ENCODE data around the gene SLC25A10. TPM values are rescaled to one million over a fixed set of nuclear protein-coding genes. Genes with fewer than 3 reads are reported as not detected.
A peak's percentile ranks its signal among the peaks of the same experiment; 100 is the strongest.

The SLC25A10 gene
- total and polyA plus RNA-seq, 4 donors: 6.1 to 15.2 (median 12.2) TPM

DNA sequence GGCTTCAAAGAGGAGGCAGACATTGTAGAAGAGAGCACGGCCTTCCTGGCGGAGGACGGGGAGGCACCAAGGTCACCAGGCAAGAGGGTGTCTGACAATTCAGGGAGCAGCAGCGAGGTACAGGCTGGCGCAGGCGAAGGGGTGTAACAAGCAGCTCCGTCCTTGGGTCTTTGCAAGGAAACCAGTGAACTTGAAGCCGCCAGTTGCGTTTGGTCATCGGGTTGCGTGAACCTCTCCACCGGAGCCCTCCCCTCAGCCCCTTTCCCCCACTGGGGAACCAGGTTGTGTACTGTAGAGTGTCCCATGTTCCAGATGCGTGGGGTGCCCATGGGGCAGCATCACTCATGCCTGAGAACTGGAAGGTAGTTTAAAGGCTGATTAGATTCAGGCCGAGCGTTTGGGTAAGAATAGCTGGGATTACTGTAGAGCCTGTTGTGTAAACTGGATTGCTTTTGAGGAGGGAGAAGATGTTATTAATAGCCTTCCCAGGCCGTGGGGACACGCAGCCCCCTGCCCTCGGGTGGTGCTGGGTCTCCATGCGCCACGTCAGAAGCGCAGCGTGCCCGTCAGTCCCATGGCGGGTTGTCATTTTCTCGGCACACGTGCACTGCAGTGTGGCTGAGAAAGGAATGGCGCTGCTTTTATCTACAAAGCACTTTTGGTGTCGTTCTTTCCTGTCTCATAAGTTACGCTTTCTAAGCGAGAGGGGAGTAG is 6.4 kb upstream of the SLC25A10 start:
- peaks cover 4% of the 10 kb centered on the region for H3K27me3 ChIP-seq (ENCODE audit: control insufficient read depth, insufficient read depth, low read length)
- H3K27ac ChIP-seq (ENCODE audit: low read depth, low read length): no peak overlapping the region
- H3K36me3 ChIP-seq (ENCODE audit: control insufficient read depth, insufficient read depth, low read length): peaks cover 71% of the 10 kb centered on the region
- 96% methylated on average over 19 of the region's 30 CpGs for WGBS (ENCODE audit: insufficient coverage)
- no peak overlapping the region for H3K4me3 ChIP-seq (ENCODE audit: low read depth, low read length)
- peaks cover 39% of the 10 kb centered on the region for H3K4me1 ChIP-seq (ENCODE audit: control insufficient read depth, insufficient read depth, low read length)
- DNase-seq (ENCODE audit: low read depth in 4 of 6, low spot score in 6 of 6): no peak
- no peaks in the 10 kb centered on the region for H3K9me3 ChIP-seq (ENCODE audit: control insufficient read depth, insufficient read depth, low read length)

DNA sequence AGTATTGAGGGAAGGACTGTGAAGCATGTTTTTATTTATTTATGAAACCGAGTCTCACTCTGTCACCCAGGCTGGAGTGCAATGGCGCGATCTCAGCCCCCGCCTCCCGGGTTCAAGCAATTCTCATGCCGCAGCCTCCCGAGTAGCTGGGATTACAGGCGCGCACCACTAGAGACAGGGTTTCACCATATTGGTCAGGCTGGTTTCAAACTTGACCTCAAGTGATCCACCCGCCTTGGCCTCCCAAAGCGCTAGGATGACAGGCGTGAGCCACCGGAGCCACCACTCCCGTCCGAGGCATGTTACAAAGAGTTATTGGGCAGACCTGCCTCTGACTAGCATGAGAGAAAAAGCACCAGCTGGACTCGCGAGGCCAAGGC is 5.9 kb upstream of the SLC25A10 start:
- Histone ChIP-seq H3K27me3 (ENCODE audit: control insufficient read depth, insufficient read depth, low read length) (peaks cover 10% of the 10 kb centered on the region), H3K9me3 (ENCODE audit: control insufficient read depth, insufficient read depth, low read length) (no peaks in the 10 kb centered on the region), H3K4me1 (ENCODE audit: control insufficient read depth, insufficient read depth, low read length) (peaks cover 39% of the 10 kb centered on the region), H3K36me3 (ENCODE audit: control insufficient read depth, insufficient read depth, low read length) (peaks cover 65% of the 10 kb centered on the region), H3K27ac (ENCODE audit: low read depth, low read length) (no peak overlapping the region), H3K4me3 (ENCODE audit: low read depth, low read length) (no peak overlapping the region)
- WGBS (ENCODE audit: insufficient coverage): 97% methylated on average over 17 of the region's 17 CpGs
- DNase-seq (ENCODE audit: low read depth in 4 of 6, low spot score in 6 of 6): no peak

DNA sequence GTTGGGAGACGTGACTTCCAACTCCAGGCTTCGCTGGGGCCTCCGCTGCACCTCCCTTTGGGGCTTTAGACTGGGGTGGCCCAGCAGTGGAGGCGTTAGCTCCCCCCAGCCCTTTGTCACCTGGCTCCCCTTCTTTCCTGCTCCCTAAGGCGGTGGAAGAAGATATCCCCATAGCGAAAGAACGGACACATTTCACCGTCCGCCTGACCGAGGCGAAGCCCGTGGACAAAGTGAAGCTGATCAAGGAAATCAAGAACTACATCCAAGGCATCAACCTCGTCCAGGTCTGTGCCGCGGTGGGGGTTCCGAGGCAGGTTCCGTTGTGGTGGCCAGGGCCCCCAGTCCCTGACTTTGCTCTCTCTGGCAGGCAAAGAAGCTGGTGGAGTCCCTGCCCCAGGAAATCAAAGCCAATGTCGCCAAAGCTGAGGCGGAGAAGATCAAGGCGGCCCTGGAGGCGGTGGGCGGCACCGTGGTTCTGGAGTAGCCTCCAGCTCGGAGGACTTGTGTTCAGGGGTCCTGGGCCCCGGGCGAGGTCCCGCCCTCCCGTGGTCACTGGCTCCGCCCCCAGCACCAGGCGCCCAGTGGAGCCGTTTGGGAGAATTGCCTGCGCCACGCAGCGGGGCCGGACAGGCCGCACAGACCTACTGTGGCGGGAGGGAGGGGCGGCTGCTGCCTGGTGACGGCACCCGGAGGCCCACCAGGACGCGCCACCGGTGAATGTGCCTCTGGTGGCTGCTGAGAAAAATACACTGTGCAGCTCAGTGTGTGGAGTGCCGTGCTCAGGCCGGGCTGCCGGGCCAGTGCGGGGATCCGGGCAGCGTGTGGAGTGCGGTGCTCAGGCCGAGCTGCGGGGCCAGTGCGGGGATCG is 5.1 kb upstream of the SLC25A10 start:
- Histone ChIP-seq H3K9me3 (ENCODE audit: control insufficient read depth, insufficient read depth, low read length) (no peaks in the 10 kb centered on the region), H3K27ac (ENCODE audit: low read depth, low read length) (no peak overlapping the region), H3K36me3 (ENCODE audit: control insufficient read depth, insufficient read depth, low read length) (peaks cover 58% of the 10 kb centered on the region), H3K4me1 (ENCODE audit: control insufficient read depth, insufficient read depth, low read length) (peaks cover 37% of the 10 kb centered on the region), H3K4me3 (ENCODE audit: low read depth, low read length) (no peak overlapping the region), H3K27me3 (ENCODE audit: control insufficient read depth, insufficient read depth, low read length) (peaks cover 11% of the 10 kb centered on the region)
- WGBS (ENCODE audit: insufficient coverage): 92% methylated on average over 53 of the region's 54 CpGs
- DNase-seq (ENCODE audit: low read depth in 4 of 6, low spot score in 6 of 6): no peak

DNA sequence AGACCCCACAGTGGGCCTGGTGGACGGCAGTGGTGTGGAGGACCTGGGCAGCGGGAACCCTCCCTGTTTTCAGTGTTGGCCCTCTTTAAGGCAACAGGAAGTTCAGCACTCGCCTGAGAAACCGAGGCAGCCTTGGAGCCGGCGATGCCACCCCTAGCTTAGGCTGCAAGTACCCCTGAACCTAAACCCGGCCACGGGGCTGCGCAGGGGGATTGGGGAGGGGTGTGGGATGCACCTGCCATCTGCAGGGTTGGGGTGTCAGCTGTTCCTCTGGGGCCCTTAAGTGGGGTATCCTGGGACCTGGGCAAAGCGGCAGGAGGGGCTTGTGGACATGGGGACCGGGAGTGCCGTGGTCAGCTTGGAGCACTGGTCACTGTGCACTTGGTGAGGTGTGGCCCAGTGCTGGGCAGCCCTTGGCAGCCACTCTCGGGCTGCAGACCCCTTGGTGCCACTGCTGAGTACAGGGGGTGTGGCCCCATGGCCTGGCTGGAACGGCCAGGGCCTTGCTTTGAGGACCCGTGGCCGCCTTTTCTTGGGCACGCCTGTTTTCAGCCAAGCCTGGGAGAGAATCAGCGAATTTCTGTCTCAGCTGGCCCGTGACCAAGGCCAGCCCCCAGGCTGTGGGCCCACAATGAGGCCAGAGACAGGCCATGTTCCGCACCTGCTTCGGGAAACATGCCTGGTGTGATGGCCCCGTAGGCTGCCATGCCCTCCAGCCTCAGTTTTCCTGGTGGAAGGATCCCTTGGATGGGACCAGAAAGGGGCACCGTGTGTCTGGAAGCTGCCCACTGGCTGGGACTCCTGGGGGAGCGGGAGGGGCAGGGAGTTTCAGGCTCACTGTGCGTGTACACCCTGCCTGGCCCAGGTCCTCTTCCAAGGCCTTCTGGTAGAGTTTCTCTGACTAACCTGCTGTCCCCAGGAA is 4.1 kb upstream of the SLC25A10 start:
- Histone ChIP-seq H3K27ac (ENCODE audit: low read depth, low read length) (no peak overlapping the region), H3K4me1 (ENCODE audit: control insufficient read depth, insufficient read depth, low read length) (peaks cover 34% of the 10 kb centered on the region), H3K9me3 (ENCODE audit: control insufficient read depth, insufficient read depth, low read length) (no peaks in the 10 kb centered on the region), H3K36me3 (ENCODE audit: control insufficient read depth, insufficient read depth, low read length) (peaks cover 48% of the 10 kb centered on the region), H3K4me3 (ENCODE audit: low read depth, low read length) (no peak overlapping the region), H3K27me3 (ENCODE audit: control insufficient read depth, insufficient read depth, low read length) (peaks cover 11% of the 10 kb centered on the region)
- 89% methylated on average over 24 of the region's 25 CpGs for WGBS (ENCODE audit: insufficient coverage)
- DNase-seq (ENCODE audit: low read depth in 4 of 6, low spot score in 6 of 6): no peak

DNA sequence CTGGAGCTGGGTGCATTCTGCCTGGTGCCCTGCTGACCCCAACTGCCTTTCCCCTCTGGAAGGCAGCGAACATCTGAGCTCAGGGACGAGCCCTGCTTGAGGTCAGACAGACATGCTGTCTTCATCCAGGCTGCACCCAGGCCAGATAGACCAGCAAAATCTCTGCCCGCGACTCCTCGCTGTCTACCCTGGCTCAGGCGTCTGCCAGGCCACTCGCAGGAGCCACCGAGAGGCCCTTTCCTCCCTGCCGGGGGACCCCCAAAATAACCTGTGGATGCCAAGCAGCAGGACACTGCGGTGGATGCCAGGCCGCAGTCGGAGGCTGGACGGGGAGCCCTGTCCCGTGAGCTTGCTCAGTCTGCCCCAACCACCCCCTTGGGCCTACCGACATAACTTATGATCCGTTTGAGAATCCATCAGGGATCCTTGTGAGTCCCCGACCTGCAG is 3.3 kb upstream of the SLC25A10 start:
- 86% methylated on average over 17 of the region's 17 CpGs for WGBS (ENCODE audit: insufficient coverage)
- peaks cover 11% of the 10 kb centered on the region for H3K27me3 ChIP-seq (ENCODE audit: control insufficient read depth, insufficient read depth, low read length)
- peaks cover 40% of the 10 kb centered on the region for H3K4me1 ChIP-seq (ENCODE audit: control insufficient read depth, insufficient read depth, low read length)
- peaks cover 53% of the 10 kb centered on the region for H3K36me3 ChIP-seq (ENCODE audit: control insufficient read depth, insufficient read depth, low read length)
- H3K27ac ChIP-seq (ENCODE audit: low read depth, low read length): no peak overlapping the region
- H3K4me3 ChIP-seq (ENCODE audit: low read depth, low read length): no peak overlapping the region
- no peaks in the 10 kb centered on the region for H3K9me3 ChIP-seq (ENCODE audit: control insufficient read depth, insufficient read depth, low read length)
- no peak for DNase-seq (ENCODE audit: low read depth in 4 of 6, low spot score in 6 of 6)

DNA sequence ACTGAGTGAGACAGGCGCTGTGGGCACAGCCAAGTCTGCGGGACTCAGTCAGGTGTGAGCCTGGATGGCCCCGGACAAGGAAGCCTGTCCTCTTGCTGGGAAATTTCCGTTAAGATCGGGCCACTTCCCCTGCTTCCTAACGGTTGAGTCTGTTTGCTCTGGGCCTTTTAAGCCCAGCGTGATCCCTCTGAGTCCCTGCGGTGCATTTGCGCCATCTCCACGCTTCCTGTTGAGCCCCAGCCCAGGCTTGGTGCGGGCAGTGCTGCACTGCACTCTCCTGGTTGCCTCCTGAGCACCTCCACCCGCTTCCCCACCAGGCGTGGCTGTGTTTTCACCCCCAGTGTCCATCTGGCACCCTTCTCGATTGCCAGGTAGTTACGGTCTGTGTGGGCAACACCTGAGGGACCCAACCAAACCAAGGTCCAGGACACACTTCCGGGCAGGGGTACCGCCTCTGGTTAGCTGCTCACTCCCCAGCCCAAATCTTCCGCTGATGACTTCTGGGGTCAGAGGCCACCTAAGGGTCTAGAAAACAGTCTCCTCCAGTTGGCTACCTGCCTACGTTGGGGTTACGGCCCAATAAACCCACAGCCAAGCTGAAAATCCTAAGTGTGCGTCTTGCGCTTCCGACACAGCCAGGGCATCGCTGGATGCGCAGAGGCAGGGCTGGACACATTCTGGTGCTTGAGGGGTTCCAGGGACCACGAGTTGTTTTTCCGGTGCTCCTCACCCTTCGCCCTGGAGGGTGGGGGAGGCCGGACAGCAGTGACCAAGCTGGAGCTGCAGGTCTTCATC is 1.4 kb upstream of the SLC25A10 start:
- H3K9me3 ChIP-seq (ENCODE audit: control insufficient read depth, insufficient read depth, low read length): no peaks in the 10 kb centered on the region
- H3K4me1 ChIP-seq (ENCODE audit: control insufficient read depth, insufficient read depth, low read length): peaks cover 41% of the 10 kb centered on the region
- no peak for DNase-seq (ENCODE audit: low read depth in 4 of 6, low spot score in 6 of 6)
- peaks cover 11% of the 10 kb centered on the region for H3K27me3 ChIP-seq (ENCODE audit: control insufficient read depth, insufficient read depth, low read length)
- no peak overlapping the region for H3K4me3 ChIP-seq (ENCODE audit: low read depth, low read length)
- whole genome bisulfite sequencing (ENCODE audit: insufficient coverage): 7% methylated on average over 28 of the region's 29 CpGs
- no peak overlapping the region for H3K27ac ChIP-seq (ENCODE audit: low read depth, low read length)
- H3K36me3 ChIP-seq (ENCODE audit: control insufficient read depth, insufficient read depth, low read length): peaks cover 57% of the 10 kb centered on the region

DNA sequence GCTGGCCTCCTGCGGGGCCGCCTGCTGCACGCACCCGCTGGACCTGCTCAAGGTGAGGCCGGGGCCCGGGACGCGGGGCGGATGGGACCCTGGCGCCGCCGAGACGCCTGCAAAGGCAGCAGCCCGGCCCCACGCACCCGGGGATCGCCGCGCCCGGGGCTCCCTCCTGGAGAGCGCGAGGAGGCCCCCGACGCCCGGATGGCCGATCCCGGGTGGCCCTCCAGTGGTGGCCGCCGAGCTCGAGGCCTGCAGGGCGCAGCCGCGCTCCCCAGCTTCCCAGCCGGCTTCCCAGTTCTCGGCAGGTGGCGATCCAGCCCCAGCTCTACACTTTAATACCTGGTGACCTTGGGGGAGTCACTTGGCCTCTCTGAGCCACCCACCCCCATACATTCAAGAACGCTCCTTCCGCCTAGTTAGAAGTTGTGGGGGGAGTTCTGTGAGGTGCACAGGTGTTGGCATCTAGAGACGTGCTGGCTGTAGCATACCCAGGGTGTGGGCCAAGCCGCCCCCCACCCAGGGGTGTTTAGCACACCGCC is 452 bp downstream of the SLC25A10 start:
- H3K27me3 ChIP-seq (ENCODE audit: control insufficient read depth, insufficient read depth, low read length): peaks cover 11% of the 10 kb centered on the region
- 2% methylated on average over 38 of the region's 41 CpGs for WGBS (ENCODE audit: insufficient coverage)
- peaks cover 57% of the 10 kb centered on the region for H3K36me3 ChIP-seq (ENCODE audit: control insufficient read depth, insufficient read depth, low read length)
- DNase-seq (ENCODE audit: low read depth in 4 of 6, low spot score in 6 of 6): peak in 1 of 6 donors; percentile 27
- peak overlapping the region; percentile 50 for H3K4me3 ChIP-seq (ENCODE audit: low read depth, low read length)
- peak overlapping the region; percentile 57 for H3K27ac ChIP-seq (ENCODE audit: low read depth, low read length)
- no peaks in the 10 kb centered on the region for H3K9me3 ChIP-seq (ENCODE audit: control insufficient read depth, insufficient read depth, low read length)
- H3K4me1 ChIP-seq (ENCODE audit: control insufficient read depth, insufficient read depth, low read length): peaks cover 41% of the 10 kb centered on the region

DNA sequence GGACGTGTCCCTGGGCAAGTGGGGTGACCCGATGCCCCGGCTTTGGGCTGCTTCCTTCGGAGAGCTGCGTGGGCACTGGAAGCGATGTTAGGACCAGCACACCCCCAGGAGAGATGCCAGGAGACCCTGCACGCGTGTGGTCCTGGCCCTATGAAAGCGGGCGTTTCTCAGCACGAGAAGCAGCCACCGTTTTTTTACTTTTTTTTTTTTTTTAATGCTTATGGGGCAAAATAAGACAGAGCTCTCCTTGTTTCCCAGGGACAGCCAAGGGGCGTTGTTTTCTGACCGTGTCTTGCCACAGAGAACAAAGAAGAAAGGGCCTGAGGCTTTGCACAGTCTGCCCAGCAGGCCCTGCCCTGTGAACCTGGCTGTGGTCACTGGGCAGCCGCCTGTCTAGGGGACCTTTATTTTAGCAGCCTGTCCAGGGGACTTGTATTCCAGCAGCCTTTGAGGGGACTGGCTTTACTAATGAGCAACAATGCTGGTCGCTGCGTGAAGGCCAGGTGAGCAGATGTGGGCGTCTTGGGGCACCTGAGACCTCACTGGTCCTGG is 996 bp downstream of the SLC25A10 start:
- Histone ChIP-seq H3K36me3 (ENCODE audit: control insufficient read depth, insufficient read depth, low read length) (peaks cover 57% of the 10 kb centered on the region), H3K4me1 (ENCODE audit: control insufficient read depth, insufficient read depth, low read length) (peaks cover 41% of the 10 kb centered on the region), H3K9me3 (ENCODE audit: control insufficient read depth, insufficient read depth, low read length) (no peaks in the 10 kb centered on the region), H3K4me3 (ENCODE audit: low read depth, low read length) (peak overlapping the region; percentile 50), H3K27ac (ENCODE audit: low read depth, low read length) (peak overlapping the region; percentile 57), H3K27me3 (ENCODE audit: control insufficient read depth, insufficient read depth, low read length) (peaks cover 11% of the 10 kb centered on the region)
- peak in 1 of 6 donors; percentile 54 for DNase-seq (ENCODE audit: low read depth in 4 of 6, low spot score in 6 of 6)
- 29% methylated on average over 16 of the region's 18 CpGs for WGBS (ENCODE audit: insufficient coverage)
